HG03571 (cell line): ENCODE measurements around the gene MAPKAP1.

Source experiments
- ATAC-seq: cut with Tn5 transposase; IDR thresholded peaks from one replicate; pipeline ENCODE4 v1.9.1; 2021; ENCODE audit not compliant: unreplicated experiment

Gene MAPKAP1

DNA sequence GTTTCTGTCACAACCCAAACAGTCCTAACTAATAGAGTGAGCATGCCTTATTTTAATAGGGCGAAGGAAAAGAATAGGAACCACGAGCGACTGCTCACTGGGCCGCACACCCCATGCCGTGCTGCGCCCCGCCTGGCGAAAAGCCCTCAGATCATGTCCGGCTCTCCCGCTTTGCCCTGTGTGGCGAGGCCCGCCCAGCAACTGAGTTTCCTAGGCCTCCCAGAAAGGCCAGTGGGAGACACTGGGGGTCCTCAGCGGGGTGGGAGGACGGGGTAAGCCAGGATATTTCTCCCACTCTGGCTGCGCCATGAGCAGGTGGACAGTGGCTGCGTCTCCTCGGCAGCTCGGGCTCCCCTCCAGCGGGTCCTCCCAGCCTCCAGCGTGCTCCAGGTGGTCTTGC, 307.3 kb downstream of the MAPKAP1 start:
- no peak for ATAC-seq

DNA sequence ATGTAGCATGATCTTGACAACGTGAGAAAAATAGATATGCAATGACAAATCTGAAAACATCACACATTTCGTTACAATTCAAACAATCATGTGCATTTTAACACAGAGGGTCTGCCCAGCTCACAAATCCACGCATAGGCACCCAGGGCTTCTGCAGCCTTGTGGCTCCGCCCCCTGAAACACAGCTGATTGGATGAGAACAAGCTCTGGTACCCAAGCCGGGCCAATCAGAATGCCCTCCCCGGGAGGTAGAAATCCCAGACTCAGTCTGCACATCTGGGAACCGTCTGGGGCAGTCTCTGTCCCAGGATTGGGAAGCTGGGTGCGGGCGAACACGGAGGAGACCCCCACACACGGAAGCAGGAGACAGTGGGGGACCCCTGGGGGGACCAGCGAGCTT, 307.8 kb downstream of the MAPKAP1 start:
- no peak for ATAC-seq

DNA sequence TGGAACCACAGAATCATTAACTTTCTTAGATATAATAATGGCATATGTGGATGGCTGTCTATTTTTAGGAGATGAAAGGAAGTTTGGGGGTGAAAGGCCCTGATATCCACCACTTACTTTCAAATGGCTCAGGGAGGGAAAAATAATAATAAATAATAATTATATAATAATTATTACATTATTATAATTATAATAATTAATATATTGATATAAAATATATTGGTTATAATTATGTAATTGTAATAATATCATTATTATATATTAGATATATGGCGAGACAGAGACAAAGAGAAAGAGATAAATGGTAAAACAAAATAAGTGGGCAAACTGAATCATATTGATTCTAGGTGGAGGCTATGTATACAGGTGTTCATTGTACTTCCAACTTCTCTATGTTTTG, 308.8 kb downstream of the MAPKAP1 start:
- ATAC-seq = no peak

GRCh38 chr9:125397736-125398135, 309.3 kb downstream of the MAPKAP1 start:
- no peak for ATAC-seq

- no peak for ATAC-seq
These were observed 310.2 kb downstream of the MAPKAP1 start for GRCh38 chr9:125396799-125397198.

- ATAC-seq = no peak
These were observed 313.6 kb downstream of the MAPKAP1 start for GRCh38 chr9:125393426-125393825.

DNA sequence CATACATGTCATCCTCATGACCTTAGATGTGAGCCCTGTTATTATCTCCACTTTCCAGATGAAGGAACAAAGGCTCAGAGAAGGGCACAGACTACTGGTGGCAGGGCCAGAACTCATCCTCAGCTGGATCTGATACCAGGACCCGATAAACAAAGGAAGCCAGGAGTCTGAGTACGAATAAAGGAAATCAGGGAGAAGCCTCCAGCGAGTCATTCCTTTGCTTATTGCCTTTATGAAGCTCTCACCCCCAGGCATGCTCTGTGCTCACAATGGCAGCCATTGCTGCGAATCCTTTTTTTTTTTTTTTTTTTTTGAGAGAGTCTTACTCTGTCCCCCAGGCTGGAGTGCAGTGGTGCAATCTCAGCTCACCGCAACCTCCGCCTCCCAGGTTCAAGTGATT, 315.3 kb downstream of the MAPKAP1 start:
- no peak for ATAC-seq

DNA sequence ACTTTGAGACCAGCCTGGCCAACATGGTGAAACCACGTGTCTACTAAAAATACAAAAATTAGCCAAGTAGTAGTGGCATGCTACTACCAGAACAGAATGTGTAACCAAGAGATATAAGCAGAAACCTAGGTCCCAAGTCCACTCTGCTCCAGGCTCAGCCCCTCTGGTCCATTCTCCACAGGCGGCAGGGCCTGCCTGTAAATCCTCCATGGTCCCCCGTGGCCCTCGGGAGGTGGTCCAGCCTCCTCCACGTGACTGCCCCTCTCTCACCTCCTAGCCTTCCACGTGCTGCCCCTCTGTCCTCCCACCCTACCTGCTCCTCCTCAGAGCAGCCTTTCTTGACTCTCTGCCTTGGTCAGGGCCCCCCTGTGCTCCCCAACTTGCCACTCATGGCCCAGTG, 318.0 kb downstream of the MAPKAP1 start:
- ATAC-seq = no peak

DNA sequence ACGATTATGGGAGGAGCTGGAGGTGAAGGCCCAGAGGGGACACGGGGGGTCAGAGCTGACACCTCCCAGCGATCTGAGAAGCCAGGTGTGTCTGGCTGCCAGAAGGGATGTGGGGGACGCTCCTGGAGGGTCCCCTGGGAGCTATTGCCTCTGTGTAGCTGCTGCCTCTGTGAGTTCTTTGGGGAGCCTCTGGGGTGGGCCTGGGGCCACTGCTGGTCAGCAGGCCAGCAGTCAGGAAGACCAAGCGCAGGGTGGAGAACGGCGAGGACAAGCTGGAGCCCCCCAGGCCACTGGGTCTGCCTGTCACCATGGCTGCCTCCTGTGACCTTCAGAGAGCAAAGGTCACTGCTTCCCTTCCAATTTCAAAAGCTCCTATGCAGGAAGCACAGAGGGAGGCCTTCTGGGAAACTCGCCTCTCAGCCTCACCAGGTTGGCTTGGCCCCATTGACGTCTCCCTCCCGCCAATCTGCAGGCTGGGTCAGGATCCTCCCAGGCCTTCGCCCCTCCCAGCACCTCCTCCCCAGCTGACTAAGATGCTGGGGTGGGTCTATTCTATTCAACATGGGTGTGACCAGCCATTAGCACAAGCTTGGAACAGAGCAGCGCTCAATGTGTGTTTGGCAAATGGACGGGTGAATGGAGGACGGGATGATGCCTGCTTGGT, 319.0 kb downstream of the MAPKAP1 start:
- ATAC-seq = no peak
